NT2/D1 (cell line): ENCODE data around the gene CALML3.

Experiments used
- DNase-seq: peaks from one replicate; pipeline ENCODE4 v3.0.0-alpha.2; 2011; ENCODE audit warnings: low read depth, low spot score
- H3K27me3 ChIP-seq: 2 replicates; pipeline ENCODE4 v1.6.0; 2011; ENCODE audit warnings: mild to moderate bottlenecking; ENCODE audit not compliant: insufficient read length, insufficient read depth
- H3K36me3 ChIP-seq: 2 replicates; pipeline ENCODE4 v1.6.1; 2011; ENCODE audit warnings: mild to moderate bottlenecking, low read length, mixed read lengths; ENCODE audit not compliant: insufficient read depth, insufficient read length
- H3K4me1 ChIP-seq: 2 replicates; pipeline ENCODE4 v1.5.1; 2011; ENCODE audit not compliant: insufficient read depth, insufficient read length
- H3K4me3 ChIP-seq: 2 replicates; pipeline ENCODE4 v1.5.1; 2011; ENCODE audit warnings: low read depth; ENCODE audit not compliant: insufficient read length
- H3K9ac ChIP-seq: 2 replicates; pipeline ENCODE4 v1.6.0; 2011; ENCODE audit warnings: low read depth; ENCODE audit not compliant: insufficient read length
- H3K9me3 ChIP-seq: 2 replicates; pipeline ENCODE4 v1.5.1; 2011; ENCODE audit warnings: mild to moderate bottlenecking, low read length; ENCODE audit not compliant: insufficient read depth
- SUZ12 ChIP-seq: IDR thresholded peaks from 2 replicates; pipeline ENCODE4 v1.6.1; 2011; ENCODE audit not compliant: insufficient read length, insufficient read depth; ENCODE audit errors: extremely low read depth
- YY1 ChIP-seq: IDR thresholded peaks from 2 replicates; pipeline ENCODE4 v1.6.1; 2011; ENCODE audit not compliant: insufficient read length, insufficient read depth
- ZNF274 ChIP-seq: IDR thresholded peaks from 2 replicates; pipeline ENCODE4 v1.6.1; 2011; ENCODE audit warnings: mild to moderate bottlenecking, low read depth, low read length

CALML3 gene

DNA sequence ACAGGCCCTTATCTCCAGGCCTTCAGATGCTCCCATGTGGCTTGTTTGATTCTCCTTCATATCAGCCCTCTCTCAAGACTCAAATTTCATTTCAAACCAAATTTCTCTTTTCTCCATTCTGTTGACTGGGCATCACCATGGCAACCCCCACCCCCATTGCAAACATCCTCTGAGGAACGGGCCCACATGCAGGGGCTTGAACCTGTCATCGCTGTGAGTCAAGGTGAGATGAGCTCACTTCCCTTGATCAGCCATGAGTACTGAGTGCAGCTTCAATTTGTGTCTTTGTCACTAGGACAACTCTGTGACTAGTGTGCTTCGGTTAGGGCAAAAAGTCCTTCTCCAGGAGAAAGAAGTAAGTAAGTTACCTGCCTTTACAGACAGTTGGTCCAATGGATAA is 41.9 kb downstream of the CALML3 start:
- H3K4me3 ChIP-seq: no peak overlapping the region
- no peak for DNase-seq
- TF ChIP-seq ZNF274 (no peak), SUZ12 (no peak), YY1 (no peak)
- H3K4me1 ChIP-seq: peaks cover 4% of the 10 kb centered on the region
- no peaks in the 10 kb centered on the region for H3K27me3 ChIP-seq
- no peak overlapping the region for H3K9ac ChIP-seq
- no peaks in the 10 kb centered on the region for H3K9me3 ChIP-seq
- H3K36me3 ChIP-seq: no peaks in the 10 kb centered on the region

DNA sequence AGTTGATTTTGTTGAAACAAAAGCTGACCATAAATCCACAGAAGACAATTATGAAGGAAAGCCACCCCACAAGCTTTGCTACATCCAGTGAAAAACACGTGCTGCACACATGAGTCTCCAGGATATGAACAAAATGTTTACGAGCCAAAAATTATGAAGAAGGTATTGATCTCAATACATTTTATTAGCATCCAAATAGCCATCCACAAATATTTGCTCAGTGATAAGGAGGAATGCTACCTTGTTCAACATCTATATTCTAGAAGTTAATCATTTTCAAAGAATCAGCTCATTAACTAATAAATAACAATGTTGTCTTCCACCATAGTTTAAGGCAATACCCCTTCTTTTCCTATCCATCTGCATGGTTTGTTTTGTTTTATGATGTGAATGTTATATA is 42.7 kb downstream of the CALML3 start:
- Histone ChIP-seq H3K4me3 (no peak overlapping the region), H3K9me3 (no peaks in the 10 kb centered on the region), H3K36me3 (no peaks in the 10 kb centered on the region), H3K27me3 (no peaks in the 10 kb centered on the region), H3K4me1 (peaks cover 4% of the 10 kb centered on the region), H3K9ac (no peak overlapping the region)
- DNase-seq: no peak
- TF ChIP-seq YY1 (no peak), SUZ12 (no peak), ZNF274 (no peak)

DNA sequence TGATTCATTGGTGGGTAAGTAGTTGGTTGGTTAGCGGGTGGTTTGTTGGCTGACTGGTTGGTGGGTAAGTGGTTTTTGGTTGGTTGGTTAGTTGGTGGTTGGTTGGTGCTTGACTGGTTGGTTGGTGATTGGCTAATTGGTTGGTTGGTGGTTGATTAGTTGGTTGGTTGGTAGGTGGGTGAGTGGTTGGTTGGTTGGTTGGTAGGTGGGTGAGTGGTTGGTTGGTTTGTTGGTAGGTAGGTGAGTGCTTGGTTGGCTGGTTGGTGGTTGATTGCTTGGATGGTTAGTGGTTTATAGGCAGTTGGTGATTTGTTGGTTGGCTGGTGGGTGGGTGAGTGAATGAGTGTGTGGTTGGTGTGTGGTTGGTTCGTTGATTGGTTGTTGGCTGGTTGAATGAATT is 44.2 kb downstream of the CALML3 start:
- Histone ChIP-seq H3K4me1 (peaks cover 1% of the 10 kb centered on the region), H3K27me3 (no peaks in the 10 kb centered on the region), H3K36me3 (no peaks in the 10 kb centered on the region), H3K4me3 (no peak overlapping the region), H3K9me3 (no peaks in the 10 kb centered on the region), H3K9ac (no peak overlapping the region)
- no peak for DNase-seq
- TF ChIP-seq SUZ12 (no peak), ZNF274 (no peak), YY1 (no peak)

DNA sequence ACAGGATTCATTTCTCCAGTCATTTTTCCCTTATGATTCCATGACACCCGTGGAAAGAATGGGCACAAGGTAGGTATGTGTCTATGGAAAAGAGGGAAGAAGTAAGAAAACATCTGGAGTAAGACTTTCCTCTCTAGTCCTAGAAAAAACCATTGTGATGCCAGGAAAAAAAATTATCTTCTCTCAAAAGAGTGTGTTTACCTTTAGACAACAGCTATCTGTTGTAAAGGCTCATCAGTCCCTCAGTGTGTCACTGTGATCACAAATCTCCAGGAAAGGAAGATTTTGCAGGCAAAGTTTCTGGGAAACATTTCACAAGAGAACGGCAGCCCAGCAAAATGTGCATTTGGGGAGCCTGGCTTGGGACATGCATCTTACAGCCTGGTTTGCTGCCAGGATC is 44.8 kb downstream of the CALML3 start:
- no peak for DNase-seq
- no peak for TF ChIP-seq SUZ12
- no peak for TF ChIP-seq ZNF274
- no peak for TF ChIP-seq YY1
- Histone ChIP-seq H3K4me1 (no peaks in the 10 kb centered on the region), H3K36me3 (no peaks in the 10 kb centered on the region), H3K9ac (no peak overlapping the region), H3K27me3 (no peaks in the 10 kb centered on the region), H3K4me3 (no peak overlapping the region), H3K9me3 (no peaks in the 10 kb centered on the region)

DNA sequence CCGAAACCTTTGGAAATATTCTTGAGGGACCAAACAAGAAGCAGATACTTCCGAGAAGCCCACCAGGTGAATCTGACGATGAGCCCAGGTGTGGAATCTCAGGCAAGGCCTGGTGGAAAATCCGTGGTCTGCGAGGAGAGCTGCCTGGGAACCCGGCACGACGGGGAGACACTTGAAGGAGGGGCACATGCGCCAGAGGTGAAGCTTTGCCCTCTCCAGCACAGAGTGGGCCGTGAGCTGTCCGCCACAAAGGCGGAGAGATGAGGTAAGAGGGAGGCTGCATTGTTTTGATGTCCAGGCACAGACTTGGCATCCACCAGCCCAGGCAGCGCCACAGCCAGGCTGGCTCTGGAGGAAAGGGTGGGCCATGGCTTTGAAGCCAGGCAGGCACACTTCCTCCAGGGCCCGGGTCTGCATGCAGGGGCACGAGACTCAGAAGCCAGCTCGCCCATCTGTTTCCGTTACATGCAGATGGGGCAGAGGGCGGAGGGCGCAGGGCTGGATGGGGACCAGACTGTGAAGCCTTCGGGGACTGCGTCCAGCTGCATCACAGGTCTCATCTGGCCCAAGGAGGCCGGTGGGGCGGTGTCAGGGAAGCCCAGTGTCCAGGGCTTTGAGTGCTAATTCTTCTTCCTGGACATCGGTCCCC is 45.4 kb downstream of the CALML3 start:
- TF ChIP-seq ZNF274 (no peak), SUZ12 (no peak), YY1 (no peak)
- Histone ChIP-seq H3K4me1 (no peaks in the 10 kb centered on the region), H3K27me3 (no peaks in the 10 kb centered on the region), H3K9ac (no peak overlapping the region), H3K9me3 (no peaks in the 10 kb centered on the region), H3K4me3 (no peak overlapping the region), H3K36me3 (no peaks in the 10 kb centered on the region)
- no peak for DNase-seq

DNA sequence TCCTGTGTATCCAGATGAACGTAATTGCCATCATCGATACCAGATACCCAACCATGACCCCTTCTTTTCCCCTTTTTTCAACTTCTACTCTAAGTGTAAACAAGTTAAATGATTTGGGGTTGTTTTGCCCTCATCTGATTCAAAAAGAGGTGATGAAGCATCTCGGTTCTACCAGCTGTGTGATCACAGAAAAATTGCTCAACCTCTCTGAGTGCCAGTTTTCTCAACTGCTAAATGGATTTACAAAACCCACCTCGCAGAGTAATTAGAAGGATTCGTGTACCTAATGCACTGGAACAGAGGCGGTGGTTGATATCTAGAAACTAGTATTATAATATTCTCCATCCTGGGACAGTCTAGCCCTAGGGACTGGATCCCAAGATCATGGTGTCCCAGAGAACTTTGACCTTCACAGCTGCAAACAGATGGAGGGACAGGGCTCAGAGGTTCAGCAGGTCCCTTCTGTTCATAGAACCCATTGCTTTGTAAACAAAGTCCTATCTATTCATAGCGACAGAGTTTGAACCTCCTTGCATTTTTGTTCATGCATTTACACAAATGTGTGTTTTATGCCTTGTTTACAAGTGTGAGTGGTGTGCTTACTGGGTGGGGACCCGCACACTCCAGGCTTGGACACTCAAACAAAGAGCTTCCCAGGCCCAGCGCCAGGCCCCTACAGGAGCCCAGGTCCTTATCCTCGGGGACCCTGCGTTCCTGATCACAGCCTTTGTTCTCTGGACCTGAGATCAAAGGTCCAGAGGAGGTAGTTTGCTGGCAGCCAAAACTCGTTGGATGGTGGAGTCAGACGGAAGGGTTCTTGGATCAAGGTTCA is 46.4 kb downstream of the CALML3 start:
- DNase-seq: no peak
- TF ChIP-seq YY1 (no peak), ZNF274 (no peak)
- Histone ChIP-seq H3K4me3 (no peak overlapping the region), H3K36me3 (no peaks in the 10 kb centered on the region), H3K27me3 (no peaks in the 10 kb centered on the region), H3K4me1 (peaks cover 2% of the 10 kb centered on the region), H3K9me3 (no peaks in the 10 kb centered on the region), H3K9ac (no peak overlapping the region)

DNA sequence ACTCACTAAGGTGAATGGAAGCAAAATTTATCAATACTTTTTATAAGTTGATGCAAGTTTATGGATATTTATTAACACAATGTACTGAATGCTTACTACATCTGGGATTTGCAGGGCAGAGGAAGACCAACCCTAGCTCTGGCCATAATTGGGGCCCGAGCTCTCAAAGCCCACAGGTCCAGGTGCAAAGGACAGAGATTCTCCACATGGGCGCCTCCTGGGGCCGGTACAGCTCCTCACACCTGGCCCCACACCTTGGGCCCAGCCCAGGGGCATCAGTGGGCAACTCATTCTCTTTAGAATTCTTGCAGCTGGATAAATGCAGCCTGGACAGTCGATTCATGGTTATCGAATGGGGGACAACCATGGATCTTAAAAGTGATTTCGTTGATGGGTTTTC is 47.1 kb downstream of the CALML3 start:
- Histone ChIP-seq H3K4me3 (no peak overlapping the region), H3K9ac (no peak overlapping the region), H3K36me3 (no peaks in the 10 kb centered on the region), H3K9me3 (no peaks in the 10 kb centered on the region), H3K27me3 (no peaks in the 10 kb centered on the region), H3K4me1 (peaks cover 2% of the 10 kb centered on the region)
- no peak for DNase-seq
- TF ChIP-seq YY1: no peak
- TF ChIP-seq SUZ12: no peak
- TF ChIP-seq ZNF274: no peak
